HCT116 (cell line): ENCODE measurements around the gene C12orf57. TPM values are rescaled to one million over a fixed set of nuclear protein-coding genes. Genes with fewer than 3 reads are reported as not detected.

Experiments
- ATAC-seq: fragments of 200-7000 bp; cut with Tn5 transposase; 2 replicates; pipeline ENCODE4 v1.9.1; 2020; ENCODE audit warnings: mild to moderate bottlenecking, moderate library complexity
- BruUV-seq: library from RNA; stranded (reverse); fragments of 400-500 nt; replicated peaks from 2 replicates; lab custom pipeline; 2021; lab: Mats Ljungman, UMichigan
- CTCF ChIA-PET: fragments of 300-600 bp; sonication (Branson Sonifier 250); formaldehyde crosslinking; loops from one replicate; lab custom pipeline; 2021; ENCODE audit warnings: antibody characterized with exemption; lab: Charles Lee
- POLR2A ChIA-PET: fragments of 300-600, 350-600 bp; sonication (Branson Sonifier 250); formaldehyde crosslinking; loops from one replicate; lab custom pipeline; 2021; ENCODE audit warnings: antibody characterized with exemption; lab: Charles Lee
- RAD21 ChIA-PET, 2 experiments: fragments of 300-600 bp; sonication (Branson Sonifier 250); formaldehyde crosslinking; loops; one replicate each; lab custom pipeline; 2023; ENCODE audit warnings: low total read pairs in 2 of 2; ENCODE audit not compliant: uncharacterized antibody in 2 of 2, unreplicated experiment in 2 of 2, low non-redundant PET in 1 of 2; lab: Charles Lee
- DNase-seq: peaks from one replicate; pipeline ENCODE4 v3.0.0-alpha.2; 2010; ENCODE audit warnings: low read depth, low spot score
- H2AFZ ChIP-seq: fragments of 200-600 bp; shearing (Covaris generic), sonication (generic); 2 replicates; pipeline ENCODE4 v1.6.1; 2017; ENCODE audit warnings: low read depth, mixed run types, mixed read lengths, antibody characterized with exemption, low read length; ENCODE audit not compliant: poor library complexity, severe bottlenecking
- H3K27ac ChIP-seq: 2 replicates; pipeline ENCODE4 v1.5.1; 2012; ENCODE audit warnings: low read depth, low read length
- H3K27me3 ChIP-seq: fragments of 200-600 bp; sonication (generic); 2 replicates; pipeline ENCODE4 v1.6.1; 2016; ENCODE audit warnings: mixed run types, low read length, mixed read lengths; ENCODE audit not compliant: insufficient read depth
- H3K36me3 ChIP-seq, 2 experiments: fragments of 200-500 bp in 1 of 2; fragments of 200-600 bp in 1 of 2; sonication (Bioruptor generic) in 1 of 2; sonication (generic) in 1 of 2; 2 replicates each; pipeline versions ENCODE4 v1.5.1 to v1.6.1; 2014 to 2016; ENCODE audit warnings: low read length in 2 of 2, inconsistent platforms in 1 of 2, mixed read lengths in 1 of 2, mixed run types in 1 of 2; ENCODE audit not compliant: insufficient read depth in 2 of 2, control insufficient read depth in 1 of 2
- H3K4me1 ChIP-seq, 2 experiments: fragments of 200-600 bp in 1 of 2; sonication (generic) in 1 of 2; 2 replicates each; pipeline versions ENCODE4 v1.5.1 to v1.6.1; 2012 to 2017; ENCODE audit warnings: low read length in 2 of 2, inconsistent platforms in 1 of 2, mild to moderate bottlenecking in 1 of 2, mixed read lengths in 1 of 2, mixed run types in 1 of 2, moderate library complexity in 1 of 2; ENCODE audit not compliant: insufficient read depth in 2 of 2, control insufficient read depth in 1 of 2
- H3K4me2 ChIP-seq: fragments of 200-600 bp; sonication (generic); 2 replicates; pipeline ENCODE4 v1.6.1; 2017; ENCODE audit warnings: mixed run types, low read length, mixed read lengths
- H3K4me3 ChIP-seq, 2 experiments: fragments of 200-600 bp in 1 of 2; sonication (generic) in 1 of 2; replicated peaks in 1 of 2; 2 replicates each; pipeline ENCODE4 v1.5.1; 2011 to 2016; ENCODE audit warnings: low read length in 2 of 2, control low read depth in 1 of 2, low read depth in 1 of 2, mild to moderate bottlenecking in 1 of 2, mixed read lengths in 1 of 2, mixed run types in 1 of 2
- H3K79me2 ChIP-seq: fragments of 200-600 bp; sonication (generic); 2 replicates; pipeline ENCODE4 v1.6.1; 2017; ENCODE audit warnings: mild to moderate bottlenecking, mixed run types, low read length, moderate library complexity, mixed read lengths; ENCODE audit not compliant: insufficient read depth
- H3K9ac ChIP-seq: fragments of 200-600 bp; sonication (generic); 2 replicates; pipeline ENCODE4 v1.6.1; 2016; ENCODE audit warnings: low read length, mixed read lengths
- H3K9me2 ChIP-seq: fragments of 200-600 bp; sonication (generic), shearing (Covaris generic); 2 replicates; pipeline ENCODE4 v1.6.1; 2017; ENCODE audit warnings: mixed run types, mild to moderate bottlenecking, moderate library complexity; ENCODE audit not compliant: insufficient read depth
- H3K9me3 ChIP-seq, 2 experiments: fragments of 200-500 bp in 1 of 2; fragments of 200-600 bp in 1 of 2; sonication (Bioruptor generic) in 1 of 2; sonication (generic) in 1 of 2; 2 replicates each; pipeline ENCODE4 v1.6.1; 2014 to 2017; ENCODE audit warnings: low read length in 2 of 2, mixed read lengths in 2 of 2, inconsistent platforms in 1 of 2, low read depth in 1 of 2, mild to moderate bottlenecking in 1 of 2, mixed run types in 1 of 2, moderate library complexity in 1 of 2; ENCODE audit not compliant: control insufficient read depth in 1 of 2, insufficient read depth in 1 of 2
- H4K20me1 ChIP-seq: fragments of 200-600 bp; sonication (generic), shearing (Covaris generic); 2 replicates; pipeline ENCODE4 v1.6.1; 2017; ENCODE audit warnings: mixed run types, mild to moderate bottlenecking, moderate library complexity; ENCODE audit not compliant: insufficient read depth
- CBX3 ChIP-seq: IDR thresholded peaks from 2 replicates; pipeline ENCODE4 v1.6.1; 2012; ENCODE audit warnings: low read depth
- CEBPB ChIP-seq: IDR thresholded peaks from 2 replicates; pipeline ENCODE4 v1.6.1; 2012; ENCODE audit warnings: low read depth
- EGR1 ChIP-seq: IDR thresholded peaks from 2 replicates; pipeline ENCODE4 v1.6.1; 2012; ENCODE audit warnings: low read depth
- ELF1 ChIP-seq: IDR thresholded peaks from 2 replicates; pipeline ENCODE4 v1.6.1; 2012; ENCODE audit warnings: low read depth, borderline replicate concordance
- EZH2 ChIP-seq: fragments of 200-600 bp; sonication (generic); IDR thresholded peaks from 2 replicates; pipeline ENCODE4 v1.6.1; 2017; ENCODE audit warnings: antibody characterized with exemption, mixed run types
- EZH2phosphoT487 ChIP-seq: fragments of 200-600 bp; IDR thresholded peaks from 2 replicates; pipeline ENCODE4 v1.6.1; 2018; ENCODE audit warnings: antibody characterized with exemption, borderline replicate concordance
- FOSL1 ChIP-seq: IDR thresholded peaks from 2 replicates; pipeline ENCODE4 v1.6.1; 2012; ENCODE audit warnings: low read depth
- JUND ChIP-seq: IDR thresholded peaks from 2 replicates; pipeline ENCODE4 v1.6.1; 2012
- POLR2A ChIP-seq: IDR thresholded peaks from 2 replicates; pipeline ENCODE4 v1.7.0; 2011; ENCODE audit warnings: borderline replicate concordance; ENCODE audit not compliant: insufficient read depth, insufficient read length; ENCODE audit errors: extremely low read depth
- POLR2AphosphoS5 ChIP-seq: IDR thresholded peaks from 2 replicates; pipeline ENCODE4 v1.6.1; 2011; ENCODE audit warnings: mild to moderate bottlenecking, low read depth, low read length, moderate library complexity
- REST ChIP-seq: IDR thresholded peaks from 2 replicates; pipeline ENCODE4 v1.6.1; 2012; ENCODE audit warnings: low read depth
- SIN3A ChIP-seq: IDR thresholded peaks from 2 replicates; pipeline ENCODE4 v1.6.1; 2012; ENCODE audit warnings: low read depth
- SP1 ChIP-seq: IDR thresholded peaks from 2 replicates; pipeline ENCODE4 v1.6.1; 2012; ENCODE audit warnings: low read depth
- TCF7L2 ChIP-seq: IDR thresholded peaks from 2 replicates; pipeline ENCODE4 v1.7.0; 2011; ENCODE audit warnings: borderline replicate concordance, inconsistent platforms; ENCODE audit not compliant: insufficient read depth, insufficient read length; ENCODE audit errors: extremely low read depth
- YY1 ChIP-seq: IDR thresholded peaks from 2 replicates; pipeline ENCODE4 v1.6.1; 2011; ENCODE audit warnings: low read length, low read depth, moderate library complexity, mild to moderate bottlenecking; ENCODE audit not compliant: insufficient replicate concordance; ENCODE audit errors: extremely low read depth
- ZFX ChIP-seq: fragments of 450-650 bp; IDR thresholded peaks from 2 replicates; pipeline ENCODE4 v1.6.1; 2017
- ZNF274 ChIP-seq: fragments of 200-500 bp; sonication (Bioruptor generic); IDR thresholded peaks from 2 replicates; pipeline ENCODE4 v1.6.1; 2014; ENCODE audit warnings: mild to moderate bottlenecking, low read depth, low read length, inconsistent platforms
- intact Hi-C: fragments of 100-400 bp; cut with micrococcal nuclease; formaldehyde crosslinking; loops from 2 replicates; pipeline ENCODE4 v1.10.0; 2022
- total RNA-seq: library from RNA; stranded (reverse); gene quantifications from one replicate; pipeline ENCODE4 v1.2.1, GENCODE V29; 2021; ENCODE audit not compliant: unreplicated experiment
- TF ChIP-seq, protein P1 (sequence below): IDR thresholded peaks from 2 replicates; pipeline ENCODE4 v1.6.1; 2012

Gene C12orf57
- total RNA-seq, 1 experiment from 2014 or later, result 202 TPM

GRCh38 chr12:6932766-6933165 lies 11.1 kb upstream of the C12orf57 start:
- H3K4me1 ChIP-seq, result peaks cover 13 to 29% of the 10 kb centered on the region in 2 experiments
- CTCF ChIA-PET, result no interaction called here
- POLR2A ChIA-PET, result interaction anchor here (3.4 kb wide), 1 partner anchor 11 kb away, joined by 22 read pairs; the partner anchor contains the start of genes C12orf57 and RNU7-1

More at GRCh38 chr12:6932766-6933165, 11.1 kb upstream of the C12orf57 start:
- H3K36me3 ChIP-seq, result peaks cover 11 to 34% of the 10 kb centered on the region in 2 experiments; a peak in 3 of 4 replicates
- ATAC-seq (no peak), DNase-seq (no peak)
- no peaks in the 10 kb centered on the region for H4K20me1 ChIP-seq
- H3K9ac ChIP-seq, result no peak overlapping the region; the same call in 1 of the 2 replicates
- BruUV-seq, result no TSS peak
- no peaks in the 10 kb centered on the region for H3K9me2 ChIP-seq
- H3K27ac ChIP-seq, result no peak overlapping the region
- intact Hi-C loops, result no loop called here
- TF ChIP-seq, protein P1, sequence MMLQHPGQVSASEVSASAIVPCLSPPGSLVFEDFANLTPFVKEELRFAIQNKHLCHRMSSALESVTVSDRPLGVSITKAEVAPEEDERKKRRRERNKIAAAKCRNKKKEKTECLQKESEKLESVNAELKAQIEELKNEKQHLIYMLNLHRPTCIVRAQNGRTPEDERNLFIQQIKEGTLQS, result no peak
- TF ChIP-seq FOSL1 (no peak), ELF1 (no peak), YY1 (no peak), CBX3 (no peak), JUND (no peak), ZFX (no peak), EZH2 (no peak), SP1 (no peak), ZNF274 (no peak), POLR2A (no peak), TCF7L2 (no peak), SIN3A (no peak), POLR2AphosphoS5 (no peak), EZH2phosphoT487 (no peak), REST (no peak), CEBPB (no peak), EGR1 (no peak)
- H3K4me2 ChIP-seq, result no peak overlapping the region
- H3K27me3 ChIP-seq, result no peaks in the 10 kb centered on the region
- no peaks in the 10 kb centered on the region for H3K9me3 ChIP-seq
- no peak overlapping the region for H2AFZ ChIP-seq
- peaks cover 56% of the 10 kb centered on the region for H3K79me2 ChIP-seq
- RAD21 ChIA-PET, result no interaction called here
- no peak overlapping the region for H3K4me3 ChIP-seq
